K562 (cell line): ENCODE results near the gene C16orf96. TPM values are rescaled to one million over a fixed set of nuclear protein-coding genes. Genes with fewer than 3 reads are reported as not detected.

Experiments used
- ATF4 ChIP-seq: fragments of 450-650 bp; formaldehyde crosslinking; IDR thresholded peaks from 2 replicates; pipeline ENCODE4 v1.4.0; 2022; ENCODE audit warnings: mild to moderate bottlenecking, moderate library complexity
- BACH1 ChIP-seq: fragments of 200-800 bp; sonication (Bioruptor generic); IDR thresholded peaks from 2 replicates; pipeline ENCODE4 v1.6.1; 2016; ENCODE audit warnings: missing genetic modification characterization, missing compliant biosample characterization
- HMGN3 ChIP-seq: IDR thresholded peaks from 2 replicates; pipeline ENCODE4 v1.6.1; 2011; ENCODE audit warnings: borderline replicate concordance, low read depth, mild to moderate bottlenecking, mixed read lengths, low read length; ENCODE audit not compliant: insufficient read length; ENCODE audit errors: extremely low read depth
- POLR2AphosphoS5 ChIP-seq: IDR thresholded peaks from 2 replicates; pipeline ENCODE4 v1.6.1; 2011; ENCODE audit warnings: mild to moderate bottlenecking, low read depth, low read length, moderate library complexity; ENCODE audit not compliant: control insufficient read depth, insufficient read depth
- RBM25 ChIP-seq: fragments of 200-400 bp; formaldehyde crosslinking; IDR thresholded peaks from 2 replicates; pipeline ENCODE4 v1.6.1; 2018; ENCODE audit warnings: low read length, low read depth, moderate library complexity; ENCODE audit not compliant: severe bottlenecking
- RFX5 ChIP-seq: IDR thresholded peaks from 2 replicates; pipeline ENCODE4 v1.6.1; 2011; ENCODE audit warnings: low read depth, mild to moderate bottlenecking, improper control_type of control experiment, low read length
- ZMIZ1 ChIP-seq, 2 experiments: fragments of 150-350 bp in 1 of 2; IDR thresholded peaks; 2 replicates each; pipeline ENCODE4 v1.6.1; 2012 to 2016; ENCODE audit warnings: low read depth in 2 of 2, low read length in 2 of 2, mild to moderate bottlenecking in 1 of 2, moderate library complexity in 1 of 2
- ZNF778 ChIP-seq: fragments of 450-650 bp; formaldehyde crosslinking; IDR thresholded peaks from 2 replicates; pipeline ENCODE4 v1.4.0; 2020; ENCODE audit warnings: mild to moderate bottlenecking, moderate library complexity
- polyA plus RNA-seq, 8 experiments: library from polyadenylated mRNA; depleted of rRNA in 4 of 8; stranded (reverse) in 5 of 8; unstranded in 3 of 8; fragments of >200 nt; fragmentation: Nextera tagmentation in 2 of 8; fragmentation: Illumina TruSeq in 1 of 8; extraction: Ambion mirVana in 2 of 8; extraction: Trizol in 1 of 8; gene quantifications; 2 replicates each; pipeline versions ENCODE4 v1.2.1 to v1.2.3, GENCODE V29; 2011 to 2014; ENCODE audit warnings: inconsistent platforms in 1 of 8, missing spikeins in 1 of 8
- total RNA-seq, 7 experiments: library from RNA; depleted of rRNA in 6 of 7; stranded (reverse); fragments of >200 nt in 6 of 7; fragmentation: Illumina TruSeq in 2 of 7; extraction: Trizol in 2 of 7; gene quantifications; 2 replicates each; pipeline versions ENCODE4 v1.2.1 to v1.2.3, GENCODE V29; 2011 to 2021; ENCODE audit warnings: low replicate concordance in 1 of 7
- TF ChIP-seq, protein P1 (sequence below): fragments of 450-650 bp; formaldehyde crosslinking; IDR thresholded peaks from 2 replicates; pipeline ENCODE4 v1.4.0; 2020; ENCODE audit warnings: mild to moderate bottlenecking, mixed read lengths

C16orf96 gene
- total and polyA plus RNA-seq, 9 of the 15 experiments (the other 6 are each of a cell fraction or from before 2014, with no cell fraction given) = not detected

GRCh38 chr16:4614571-4615383 lies 58.6 kb downstream of the C16orf96 start, which contains the start of gene UBALD1 (continued):
- TF ChIP-seq HMGN3 = peak; percentile 96
- no peak for TF ChIP-seq RBM25
- no peak for TF ChIP-seq ZNF778 (CRISPR knock-in tag)
- TF ChIP-seq BACH1 (tag) = no peak
- no peak for TF ChIP-seq RFX5
- TF ChIP-seq POLR2AphosphoS5 = peak; percentile 84
- TF ChIP-seq, protein P1, sequence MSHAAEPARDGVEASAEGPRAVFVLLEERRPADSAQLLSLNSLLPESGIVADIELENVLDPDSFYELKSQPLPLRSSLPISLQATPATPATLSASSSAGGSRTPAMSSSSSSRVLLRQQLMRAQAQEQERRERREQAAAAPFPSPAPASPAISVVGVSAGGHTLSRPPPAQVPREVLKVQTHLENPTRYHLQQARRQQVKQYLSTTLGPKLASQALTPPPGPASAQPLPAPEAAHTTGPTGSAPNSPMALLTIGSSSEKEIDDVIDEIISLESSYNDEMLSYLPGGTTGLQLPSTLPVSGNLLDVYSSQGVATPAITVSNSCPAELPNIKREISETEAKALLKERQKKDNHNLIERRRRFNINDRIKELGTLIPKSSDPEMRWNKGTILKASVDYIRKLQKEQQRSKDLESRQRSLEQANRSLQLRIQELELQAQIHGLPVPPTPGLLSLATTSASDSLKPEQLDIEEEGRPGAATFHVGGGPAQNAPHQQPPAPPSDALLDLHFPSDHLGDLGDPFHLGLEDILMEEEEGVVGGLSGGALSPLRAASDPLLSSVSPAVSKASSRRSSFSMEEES = no peak
- TF ChIP-seq ZMIZ1 (IDR thresholded peaks at IDR 0.05; ENCODE audit: low read depth in 2 of 2, low read length in 2 of 2) = 0 out of 4 replicates have a peak, but pooled peaks of 1 of the 2 experiments have one; percentile 16
- TF ChIP-seq ATF4 (CRISPR knock-in tag) = no peak
- TF ChIP-seq, all 486 proteins: peak for 123
